NCI-H2081 (cell line): Measurements from ENCODE around the gene CAPZB.

Experiments used
- DNase-seq, 2 experiments: peaks; one replicate each; lab custom pipeline; 2025; lab: John Stamatoyannopoulos, UW

CAPZB gene

DNA sequence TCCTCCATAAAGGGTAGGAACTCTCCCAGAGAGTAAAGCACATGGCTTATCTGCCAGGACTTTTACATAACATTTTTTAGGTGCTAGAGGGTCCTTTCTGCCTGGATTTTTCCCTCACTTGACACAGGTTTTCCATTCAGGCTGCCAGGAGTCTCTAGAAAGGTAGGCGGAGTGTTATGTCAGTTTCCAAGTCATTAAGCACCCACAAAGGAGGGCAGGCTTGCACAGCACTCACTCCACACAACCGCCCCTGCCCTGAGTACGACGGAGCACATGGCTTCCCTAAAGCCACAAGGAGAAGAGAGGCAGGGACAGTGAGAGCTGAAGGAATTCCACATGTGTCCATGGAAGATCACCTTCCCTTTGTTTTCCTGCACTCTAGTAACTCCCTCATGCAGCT is 55.7 kb downstream of the CAPZB start:
- peak in 1 of 2 experiments; percentile 51 for DNase-seq

DNA sequence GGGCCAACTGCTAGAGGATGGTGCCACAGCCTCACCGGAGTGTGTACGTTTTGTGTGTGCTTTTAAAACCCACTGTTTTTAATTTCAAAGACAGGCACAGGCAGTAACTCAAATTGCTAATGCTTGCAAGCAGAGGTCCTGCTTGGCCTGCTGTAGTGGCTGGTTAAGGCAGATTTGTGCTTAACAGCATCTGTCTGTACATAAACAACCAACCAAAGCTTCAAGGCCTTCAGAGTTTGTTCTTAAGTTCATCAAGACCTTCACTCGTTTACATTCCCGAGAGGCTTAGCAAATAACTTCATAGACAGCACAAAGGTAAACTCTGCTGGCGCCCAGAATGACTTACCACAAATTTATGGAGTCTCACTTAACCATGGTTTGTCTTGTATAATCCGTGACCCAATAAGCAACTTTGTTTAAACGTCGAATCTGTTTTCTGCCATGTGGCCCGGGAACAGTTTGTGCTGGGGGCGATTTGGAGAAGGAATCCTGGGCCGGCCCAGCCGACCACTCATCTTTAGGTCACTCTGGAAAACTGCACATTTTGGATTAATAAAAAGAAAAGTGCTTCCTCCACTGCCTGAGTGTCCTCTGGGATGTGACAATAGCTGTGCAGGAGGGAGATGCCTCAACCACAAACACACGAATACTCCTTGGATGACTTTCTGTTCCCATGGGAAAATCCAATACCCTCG is 58.1 kb downstream of the CAPZB start:
- DNase-seq = no peak

DNA sequence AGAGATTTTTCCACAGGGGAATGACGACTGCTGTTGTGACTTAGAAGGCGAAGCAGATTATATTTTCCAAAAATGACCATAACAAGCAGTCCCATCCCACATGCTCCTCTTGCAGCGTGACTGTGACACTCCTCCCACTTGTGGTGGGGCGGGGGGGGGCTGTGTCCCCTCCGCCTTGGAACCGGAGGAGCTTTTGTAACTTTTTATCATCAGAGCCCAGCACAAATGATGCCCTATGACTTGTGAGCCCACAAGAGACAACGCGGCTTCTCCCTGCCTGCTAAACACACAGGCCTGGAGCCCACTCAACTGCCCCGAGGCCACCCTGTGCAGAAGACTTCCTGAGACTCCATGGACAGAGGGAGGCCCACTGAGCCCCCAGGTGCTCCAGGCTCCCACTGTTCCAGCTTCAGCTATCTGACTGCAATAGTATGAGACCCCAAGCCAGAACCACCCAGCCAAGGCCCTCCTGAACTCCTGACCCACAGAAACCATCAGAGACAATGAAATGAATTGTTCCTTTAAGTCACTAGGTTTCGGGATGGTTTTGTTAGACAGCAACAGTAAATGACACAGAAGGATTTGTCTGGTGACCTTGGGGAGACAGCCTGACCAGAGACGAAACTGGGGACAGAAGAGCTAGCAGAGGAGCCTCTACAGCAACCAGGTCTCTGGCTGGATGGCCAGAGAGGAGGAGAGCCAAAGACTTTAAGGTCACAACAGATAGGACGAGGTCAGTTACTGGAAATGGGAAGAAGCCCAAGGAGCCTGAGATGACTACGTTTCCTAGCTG is 58.8 kb downstream of the CAPZB start:
- no peak for DNase-seq

DNA sequence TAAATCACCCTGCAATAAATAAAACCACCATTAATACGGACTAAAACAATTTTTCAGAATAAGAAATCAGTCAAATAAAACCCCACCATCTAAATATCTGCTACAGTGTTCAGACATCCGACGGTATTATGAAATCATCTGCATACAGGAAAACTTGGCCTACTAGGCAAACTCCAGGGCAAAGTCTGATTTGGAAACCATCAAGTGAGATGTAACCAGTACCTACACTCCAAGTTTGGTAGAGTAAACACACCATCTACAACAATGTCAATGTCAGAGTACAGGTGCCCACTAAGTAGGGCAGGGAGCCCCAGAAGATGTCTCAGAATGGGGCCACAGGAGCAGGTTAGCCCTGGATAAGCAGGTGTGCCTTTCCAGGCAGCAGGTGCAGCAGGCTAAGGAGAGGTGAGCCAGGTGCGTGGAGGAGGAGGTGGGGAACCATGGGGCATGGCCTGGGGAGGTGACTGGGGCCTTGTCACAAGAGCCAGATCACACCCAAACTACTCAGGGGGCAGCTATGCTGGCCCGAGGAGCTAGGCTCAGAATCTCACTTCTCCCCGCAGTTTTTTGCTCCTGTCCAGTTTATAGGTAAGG is 59.6 kb downstream of the CAPZB start:
- DNase-seq = peak in 1 of 2 experiments; percentile 16

DNA sequence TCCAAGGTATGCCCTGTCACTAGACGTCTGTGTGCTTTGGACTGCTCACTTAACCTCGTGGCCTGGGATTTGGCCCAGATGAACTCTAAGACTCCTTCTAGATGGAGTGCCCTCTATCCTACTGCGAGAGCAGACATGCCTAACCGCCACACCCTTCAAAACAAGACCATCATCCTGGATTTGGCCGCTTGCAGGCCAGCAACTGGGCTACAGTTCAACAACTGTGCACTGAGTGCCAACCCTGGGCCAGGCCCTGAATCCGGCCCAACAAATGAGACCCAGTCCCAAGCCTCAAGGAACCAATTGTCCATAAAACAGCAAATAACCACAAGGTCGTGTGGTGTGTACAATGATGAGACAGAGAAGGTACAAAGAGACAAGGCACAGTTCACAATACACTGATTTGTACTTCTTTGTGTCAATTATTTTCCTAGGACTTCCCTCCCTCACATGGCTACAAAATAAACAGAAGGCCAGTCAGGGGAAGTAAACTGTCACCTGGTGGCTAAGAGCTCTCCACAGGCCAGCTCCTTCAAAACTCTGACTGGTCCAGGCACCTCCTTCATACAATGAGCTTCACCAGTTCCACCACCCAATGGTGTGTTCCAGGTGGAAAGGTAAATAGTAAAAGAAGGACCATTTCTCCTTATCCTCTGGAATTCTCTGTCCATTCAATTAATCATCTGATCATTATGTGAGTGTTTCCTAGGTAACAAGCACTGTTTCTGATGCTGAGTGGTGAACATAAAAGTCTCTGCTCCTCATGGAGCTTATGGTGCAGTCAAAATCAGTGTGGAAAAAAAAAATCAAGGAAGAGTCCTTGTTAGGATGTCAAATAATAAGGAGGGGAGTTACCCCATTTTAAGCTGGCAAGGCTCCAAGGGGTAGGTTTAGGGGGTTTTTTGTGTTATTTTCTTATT is 60.4 kb downstream of the CAPZB start:
- no peak for DNase-seq

DNA sequence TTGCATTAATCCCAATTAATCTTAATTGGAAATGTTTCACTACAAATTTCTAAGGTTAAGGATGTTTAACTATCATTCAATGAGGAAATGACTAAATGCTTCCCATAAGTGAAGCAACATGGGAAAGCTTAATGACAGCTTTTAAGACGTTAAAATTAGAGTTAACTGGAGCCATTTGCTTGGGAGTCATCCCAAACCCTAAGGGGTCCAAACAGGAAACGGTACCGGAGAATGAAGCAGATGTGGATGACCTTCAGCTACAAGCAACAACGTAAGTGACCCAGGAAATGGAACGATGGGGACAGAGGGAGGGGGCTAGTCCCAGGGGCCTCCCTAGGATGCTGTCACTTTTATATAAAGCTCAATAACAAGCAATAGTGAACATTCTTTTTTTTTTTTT is 62.2 kb downstream of the CAPZB start:
- DNase-seq = no peak

DNA sequence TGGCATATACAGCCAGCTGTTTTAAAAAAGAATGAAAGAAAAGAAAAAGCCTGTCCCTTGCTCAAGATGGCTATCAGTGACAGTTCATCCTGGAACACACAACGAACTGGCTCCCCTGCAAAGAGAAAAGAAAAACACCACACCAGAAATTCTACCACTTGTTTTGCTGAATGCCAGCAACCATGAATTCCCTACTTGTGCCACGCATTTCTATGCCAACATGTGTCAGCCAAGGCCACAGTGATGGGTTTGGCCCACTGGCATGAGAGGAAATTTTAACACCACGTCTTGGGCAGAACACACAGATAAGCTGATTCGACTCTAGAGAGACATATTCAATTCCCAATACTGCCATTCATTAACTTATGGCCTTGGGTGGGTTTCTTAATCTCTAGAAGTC is 64.0 kb downstream of the CAPZB start:
- no peak for DNase-seq

DNA sequence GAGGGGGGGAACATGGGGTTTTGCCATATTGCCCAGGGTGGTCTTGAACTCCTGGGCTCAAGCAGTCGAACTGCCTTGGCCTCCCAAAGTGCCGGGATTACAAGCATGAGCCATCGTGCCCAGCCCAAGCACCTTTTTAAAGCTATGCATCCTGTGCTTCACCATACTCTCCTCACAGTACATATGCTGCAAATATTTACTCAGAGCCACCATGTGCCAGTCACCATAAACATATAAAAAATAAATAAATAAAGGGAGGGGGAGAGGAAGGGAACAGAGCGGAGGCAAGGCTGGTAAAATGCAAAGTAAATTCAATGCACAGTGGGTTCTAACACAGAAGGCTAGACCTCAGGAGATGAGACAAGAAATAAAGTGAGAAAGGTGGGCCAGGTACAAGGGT is 64.7 kb downstream of the CAPZB start:
- DNase-seq = no peak

DNA sequence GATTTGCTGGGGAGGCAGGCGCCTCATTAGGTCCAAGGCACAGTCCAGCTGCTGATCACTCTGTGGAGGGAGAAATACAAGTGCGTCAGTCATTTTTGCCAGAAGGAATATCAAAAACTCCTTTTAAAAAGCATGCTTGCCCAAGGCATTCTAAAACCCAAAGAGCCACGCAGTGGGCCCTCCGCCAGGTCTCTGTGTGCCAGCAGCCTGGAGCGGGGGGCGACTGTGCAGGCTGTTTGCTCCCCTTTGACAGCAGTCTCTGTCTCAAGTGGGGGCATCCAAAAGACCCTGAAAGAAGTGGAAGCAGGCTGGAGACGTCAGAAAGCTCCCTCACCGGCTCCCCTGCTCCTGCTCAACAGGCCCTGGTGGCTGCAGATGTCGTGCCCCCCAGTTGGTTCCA is 65.6 kb downstream of the CAPZB start:
- no peak for DNase-seq

DNA sequence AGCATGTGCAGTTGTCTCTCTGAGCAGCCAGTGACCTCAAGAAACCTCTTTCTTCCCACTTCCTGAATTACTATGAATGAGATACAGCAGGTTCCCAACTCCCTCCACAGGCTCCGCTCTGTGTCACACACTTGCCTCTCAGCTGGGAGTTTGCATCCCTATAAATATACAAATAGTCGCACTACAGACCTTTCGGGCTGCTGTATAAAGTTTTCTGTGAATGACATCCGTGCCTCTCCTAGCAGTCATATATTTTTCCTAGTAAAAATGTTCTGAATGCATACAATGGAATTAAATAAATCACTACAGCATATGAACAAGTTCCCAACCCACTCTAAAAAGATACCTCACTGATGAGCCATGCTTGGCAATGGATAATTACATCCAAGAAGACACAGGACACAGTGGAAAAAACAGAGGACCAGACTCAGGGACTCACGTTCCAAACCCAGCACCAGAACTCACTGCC is 66.8 kb downstream of the CAPZB start:
- no peak for DNase-seq

DNA sequence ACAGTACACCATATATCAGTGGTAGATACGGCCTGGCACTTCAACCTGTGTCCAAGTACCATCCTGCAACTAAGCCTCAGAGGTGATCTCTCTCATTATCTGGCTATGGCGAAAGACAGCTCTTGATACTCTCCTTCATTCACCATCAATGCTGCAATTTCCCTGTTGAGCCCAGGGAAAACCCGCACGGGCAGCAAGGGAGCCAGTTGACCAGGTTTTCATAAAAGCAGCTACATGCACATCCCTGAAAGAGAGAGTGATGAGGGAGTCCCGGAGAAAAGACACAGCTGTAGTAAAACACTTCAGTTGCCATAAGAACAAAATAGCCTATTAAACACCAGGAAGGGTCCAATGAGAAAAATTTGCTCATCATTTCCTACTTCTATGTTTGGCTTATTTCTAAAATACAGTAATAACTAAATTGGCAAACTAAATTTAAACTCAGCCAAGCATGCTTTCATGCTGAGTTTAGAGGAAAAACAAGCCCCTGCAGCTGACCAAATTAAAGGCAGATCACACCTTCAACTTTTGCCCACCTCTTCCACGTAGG is 68.3 kb downstream of the CAPZB start:
- no peak for DNase-seq

DNA sequence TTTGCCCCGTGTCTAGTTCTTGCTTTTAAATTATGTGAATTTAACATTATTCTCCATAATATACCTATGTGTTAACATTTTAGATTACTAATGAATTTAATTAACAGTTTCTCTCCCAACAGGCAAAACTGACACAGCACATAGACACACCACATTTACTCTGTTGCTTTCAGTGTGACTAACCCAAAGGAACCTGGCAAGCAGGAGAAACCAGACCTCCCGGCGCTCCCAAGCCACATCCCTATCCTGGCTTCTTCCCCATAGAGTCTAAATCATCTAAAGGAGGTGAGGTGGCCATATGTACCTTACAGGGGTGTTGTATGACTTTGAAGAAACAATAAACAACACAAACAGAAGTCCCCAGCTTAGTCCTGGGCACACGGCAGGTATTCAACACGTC is 69.2 kb downstream of the CAPZB start:
- no peak for DNase-seq

DNA sequence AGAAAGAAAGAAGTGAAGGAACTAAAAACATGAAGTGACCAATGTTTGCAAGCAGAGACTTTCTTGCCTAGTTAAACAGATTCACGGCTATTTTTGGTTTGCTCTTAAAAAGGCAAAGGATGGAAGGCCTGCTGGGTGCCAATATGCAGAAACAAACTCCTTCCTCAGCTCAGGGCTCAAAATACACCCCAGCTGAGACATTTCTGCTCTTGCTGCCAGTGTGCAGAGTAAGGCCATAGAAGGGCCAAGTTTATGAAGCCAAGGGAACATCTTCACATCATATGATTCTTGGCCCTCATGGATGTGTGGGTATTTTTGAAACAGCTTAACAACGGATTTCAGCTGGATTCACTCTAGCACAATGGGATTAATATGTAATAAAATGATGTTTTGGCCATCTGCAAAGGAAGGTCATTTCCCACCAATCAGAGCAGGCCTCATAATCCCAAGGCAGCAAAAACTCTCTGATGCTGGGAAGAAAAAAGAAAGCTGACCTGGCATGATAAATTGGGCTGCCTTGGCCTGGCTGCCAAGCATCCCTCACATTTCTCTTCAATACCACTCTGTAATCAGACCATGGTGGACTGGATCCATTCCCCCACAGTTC is 70.7 kb downstream of the CAPZB start:
- no peak for DNase-seq

DNA sequence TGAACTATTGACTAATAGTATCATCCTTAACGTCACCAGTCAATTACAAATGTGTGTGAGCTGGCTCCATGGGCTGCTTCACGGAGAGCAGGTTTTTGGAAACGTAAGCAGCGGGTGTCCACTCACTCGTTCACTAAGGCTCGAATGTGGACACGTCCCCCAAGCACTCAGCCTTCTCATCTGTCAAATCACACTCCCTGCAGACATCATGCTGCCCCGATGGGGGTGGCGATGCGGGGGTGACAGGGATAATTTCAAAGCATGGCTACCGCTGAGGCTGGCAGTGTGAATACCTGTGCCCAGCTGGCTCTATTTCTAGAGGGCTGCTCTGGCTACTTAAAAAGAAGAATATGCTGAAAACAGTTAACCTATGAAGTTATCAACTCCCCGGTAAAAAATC is 71.3 kb downstream of the CAPZB start:
- DNase-seq = no peak

DNA sequence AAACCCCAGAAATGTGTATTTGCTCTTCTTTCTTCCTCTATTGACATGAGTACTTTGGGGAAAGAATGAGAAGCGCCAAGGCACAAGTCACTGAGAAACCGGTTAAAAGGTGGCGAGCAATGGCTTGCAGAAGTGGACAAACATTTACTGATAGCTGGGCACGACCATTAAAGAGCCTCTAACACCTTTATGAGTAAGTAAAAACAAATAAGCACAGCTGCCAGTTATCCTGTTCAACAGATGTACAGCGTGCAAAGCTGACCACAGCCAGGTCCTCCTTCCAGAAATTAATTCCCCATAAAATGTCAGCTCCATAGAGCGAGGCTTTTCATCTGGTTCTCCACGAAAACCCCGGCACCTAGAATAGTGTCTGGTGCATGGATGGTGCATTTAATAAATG is 72.7 kb downstream of the CAPZB start:
- DNase-seq = no peak

DNA sequence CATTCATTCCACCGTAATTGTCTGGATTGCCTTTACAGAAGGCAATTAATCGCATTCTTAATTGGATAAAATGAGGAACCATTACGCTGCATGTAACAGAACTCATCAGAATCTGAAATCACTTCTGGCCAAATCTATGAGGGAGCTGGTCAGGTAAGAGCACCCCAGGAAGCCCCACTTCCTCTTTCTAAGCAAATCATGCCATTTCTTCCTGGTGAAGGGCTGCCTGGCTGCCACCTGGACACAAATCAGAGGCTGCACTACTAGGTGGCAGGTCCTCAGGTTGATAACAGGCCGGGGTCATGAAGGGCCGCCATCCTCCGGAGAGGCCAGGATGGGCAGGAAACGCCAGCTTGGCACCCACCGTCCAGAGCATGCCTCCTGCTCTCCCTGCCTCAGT is 73.7 kb downstream of the CAPZB start:
- DNase-seq = no peak

DNA sequence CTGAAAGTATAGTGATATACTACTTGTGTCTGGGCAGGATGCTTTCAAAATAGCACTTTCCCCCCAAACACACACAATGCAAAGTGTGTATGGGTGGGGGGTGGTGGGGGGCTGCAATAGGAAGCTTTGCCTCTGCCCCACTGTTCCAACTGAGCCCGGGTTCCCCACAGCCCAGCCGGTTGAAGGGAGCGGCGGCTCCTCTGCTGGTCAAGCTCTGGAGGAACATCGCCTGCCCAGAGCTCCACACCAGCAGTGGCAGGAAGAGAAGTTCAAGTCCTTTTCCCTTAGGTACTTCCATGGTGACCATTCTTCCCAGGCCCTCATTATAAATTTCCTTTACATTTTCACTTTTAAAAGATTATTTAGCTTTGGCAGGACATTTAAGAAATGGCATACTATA is 74.9 kb downstream of the CAPZB start:
- no peak for DNase-seq

DNA sequence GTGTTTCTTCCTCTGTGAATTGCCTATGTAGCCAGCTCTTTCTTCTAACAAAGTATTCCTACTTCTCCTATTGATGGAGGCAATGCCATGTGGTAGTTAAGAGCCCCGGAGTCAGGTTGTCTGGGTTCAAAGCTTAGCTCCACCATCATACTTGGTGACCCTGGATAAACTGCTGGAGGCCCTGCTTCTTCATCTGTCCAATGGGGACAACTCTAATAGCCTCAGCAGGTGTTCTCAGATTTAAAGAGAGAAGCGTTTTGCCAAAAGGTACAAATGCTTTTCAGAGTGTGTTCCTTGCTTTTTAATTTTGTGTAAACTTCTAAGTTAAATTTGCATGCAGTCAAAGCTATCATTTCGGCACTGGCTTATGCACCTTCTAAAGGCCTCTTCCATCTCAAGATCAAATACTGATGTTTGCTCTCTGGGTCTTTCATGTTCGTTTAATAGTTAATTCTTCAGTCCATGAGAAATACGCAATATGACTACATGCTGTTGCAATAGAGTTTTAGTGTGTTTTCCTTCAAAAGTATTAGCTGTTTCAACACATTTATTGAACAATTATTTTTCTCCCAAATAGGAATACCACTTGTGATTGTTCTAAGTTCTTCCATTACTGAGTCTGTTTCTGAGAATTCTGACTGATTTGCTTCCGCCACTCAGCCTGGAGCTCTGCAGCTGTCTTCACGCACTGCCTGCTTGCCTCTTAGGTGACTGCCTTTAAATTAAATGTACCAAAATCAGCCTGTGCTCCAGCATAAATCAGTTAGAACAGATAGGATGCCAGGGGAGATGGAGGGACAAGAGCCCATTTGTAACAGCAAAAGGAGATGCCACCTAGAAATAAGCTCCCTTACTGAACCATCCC is 75.6 kb downstream of the CAPZB start:
- no peak for DNase-seq

DNA sequence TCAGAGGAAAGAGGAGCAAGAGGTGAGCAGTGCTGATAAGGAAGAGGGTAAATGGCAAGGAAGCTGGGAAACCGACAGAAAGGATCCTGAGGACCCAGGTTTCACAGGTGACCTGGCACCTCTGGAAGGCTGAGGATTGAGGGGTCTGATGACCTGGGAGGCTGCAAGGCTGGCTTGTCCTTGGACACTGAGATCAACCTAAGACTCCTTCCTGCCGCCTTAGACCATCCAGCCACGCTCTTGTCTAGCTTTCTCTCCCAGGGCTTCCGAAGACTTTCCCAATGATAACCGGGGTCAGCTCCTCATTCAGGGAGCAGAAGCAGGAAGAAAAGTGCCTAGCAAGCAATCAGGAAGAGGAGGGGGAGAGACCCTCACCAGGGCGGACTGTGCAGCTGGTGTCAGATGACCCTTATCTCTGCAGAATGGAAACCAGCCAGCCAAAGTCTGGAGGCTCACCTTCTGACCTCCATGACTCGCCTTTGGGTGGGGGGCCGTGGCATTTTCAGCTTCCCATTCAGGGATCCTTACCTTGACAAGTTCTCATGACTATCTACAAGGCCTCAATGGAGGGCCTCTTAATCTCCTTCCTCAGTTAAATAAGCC is 77.7 kb downstream of the CAPZB start:
- DNase-seq = no peak

DNA sequence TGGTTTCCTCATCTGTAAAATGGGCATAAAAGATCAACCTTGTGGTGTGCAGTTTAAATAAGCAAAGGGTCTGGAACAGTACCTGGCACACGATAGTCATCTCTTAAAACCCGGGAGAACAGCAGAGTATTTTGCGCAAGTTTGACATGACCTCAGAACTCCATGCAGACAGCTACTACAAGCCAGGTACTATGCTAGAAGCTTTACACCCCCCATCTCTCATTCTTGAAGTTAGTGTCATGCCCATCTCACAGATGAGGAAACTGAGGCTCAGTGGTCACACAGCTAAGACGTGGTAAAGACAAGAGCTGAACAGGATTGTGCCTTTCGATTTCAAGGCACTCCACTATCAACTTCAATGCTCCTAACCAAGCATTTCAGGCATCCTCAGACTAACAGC is 78.7 kb downstream of the CAPZB start:
- DNase-seq = no peak
